Heart left ventricle (tissue), 16 donors: Measurements from ENCODE around the gene DAZAP1. TPM values are rescaled to one million over a fixed set of nuclear protein-coding genes. Genes with fewer than 3 reads are reported as not detected.

Experiments used
- ATAC-seq, 4 donors: fragments of 200-7000 bp; cut with Tn5 transposase; one replicate each; pipeline ENCODE4 v1.9.1; 2020 to 2022; ENCODE audit warnings: moderate library complexity in 4 of 4, mild to moderate bottlenecking in 3 of 4, moderate number of reproducible peaks in 1 of 4
- DNase-seq, 5 donors: peaks; one replicate each; pipeline ENCODE4 v3.0.0-alpha.2; 2020
- H3K27ac ChIP-seq, 12 donors: fragments of 200-600 bp; sonication (generic) in 4 of 12; one replicate each; pipeline versions ENCODE4 v1.5.0 to v1.8.0; 2016 to 2022; ENCODE audit warnings: mild to moderate bottlenecking in 2 of 12
- H3K27me3 ChIP-seq, 9 donors: fragments of 200-600 bp; sonication (generic) in 2 of 9; one replicate each; pipeline versions ENCODE4 v1.5.1 to v1.8.0; 2016 to 2022; ENCODE audit warnings: mild to moderate bottlenecking in 3 of 9
- H3K36me3 ChIP-seq, 9 donors: fragments of 200-600 bp; sonication (generic) in 2 of 9; one replicate each; pipeline versions ENCODE4 v1.5.0 to v1.8.0; 2018 to 2022; ENCODE audit warnings: mild to moderate bottlenecking in 2 of 9
- H3K4me1 ChIP-seq, 12 donors: fragments of 200-600 bp; sonication (generic) in 4 of 12; one replicate each; pipeline versions ENCODE4 v1.5.0 to v1.8.0; 2016 to 2022; ENCODE audit warnings: mild to moderate bottlenecking in 3 of 12
- H3K4me3 ChIP-seq, 12 donors: fragments of 200-600 bp; sonication (generic) in 4 of 12; one replicate each; pipeline versions ENCODE4 v1.5.0 to v1.8.0; 2017 to 2022; ENCODE audit warnings: mild to moderate bottlenecking in 9 of 12, moderate library complexity in 4 of 12
- H3K9me3 ChIP-seq, 12 donors: fragments of 200-600 bp; sonication (generic) in 4 of 12; one replicate each; pipeline versions ENCODE4 v1.5.0 to v1.8.0; 2016 to 2022; ENCODE audit warnings: mild to moderate bottlenecking in 1 of 12
- CTCF ChIP-seq, 12 donors: fragments of 200-600 bp; sonication (generic) in 4 of 12; IDR thresholded peaks; one replicate each; pipeline versions ENCODE4 v1.5.0 to v1.8.0; 2018 to 2022; ENCODE audit warnings: antibody characterized with exemption in 12 of 12, mild to moderate bottlenecking in 5 of 12
- POLR2A ChIP-seq, 2 donors: fragments of 450-650 bp; IDR thresholded peaks; one replicate each; pipeline ENCODE4 v1.6.1; 2017; ENCODE audit warnings: antibody characterized with exemption in 2 of 2, mild to moderate bottlenecking in 2 of 2, moderate library complexity in 2 of 2
- WGBS, 4 donors: extraction: QIAGEN DNeasy Blood & Tissue Kit in 2 of 4; methylation state at CpG; one replicate each; pipeline versions ENCODE4 v1.1.5 to v1.1.7; 2013 to 2018; 5-methylcytosine and 5-hydroxymethylcytosine counted together
- intact Hi-C, 10 donors: fragments of 100-400 bp; cut with DNase I; formaldehyde crosslinking; loops; one replicate each; pipeline versions ENCODE4 v1.11.1 to v1.14.2; 2022
- polyA plus RNA-seq, 2 donors: library from polyadenylated mRNA; stranded (reverse); fragments of 200-250 nt; gene quantifications; one replicate each; pipeline ENCODE4 v1.2.3, GENCODE V29; 2013
- total RNA-seq, 9 donors: library from RNA; depleted of rRNA in 2 of 9; stranded (reverse); fragments of >200 nt in 2 of 9; fragmentation: NEBNext Ultra II Directional in 3 of 9; extraction: Animal tissue kit (Norgen Biotek cat#: 25700) in 3 of 9; gene quantifications; one replicate each; pipeline versions ENCODE4 v1.1.0 to v1.2.4, GENCODE V29; 2016 to 2023
- donor health status: ischemic (EF 13 %, LVEDD 7.1; RV severe dilation, severe dysfunction).
- donor health status: healthy with polysubstance abuse.
- donor health status: DM: no; HTN: yes; CAD: no.
- donor health status: DM: no; HTN: no; CAD: no.
- donor health status: ischemic (EF 25% LVEDD 6.9; RV normal size, moderate dysfunction).
- donor health status: ischemic (EF 25% LVEDD 5.7; RV mildly dilated, moderate dysfunction).
- donor health status: healthy.
- donor health status: DM: yes; HTN: yes; CAD: no.
- donor health status: ischemic (EF 35%, LVEDD 5.7; RV mildly dilated, moderate dysfunction).
- donor health status: nonischemic (EF 11% LVEDD 7.7; RV severe dilation, severe dysfunction).
- donor health status: DM: yes; HTN: yes; CAD: no.
- donor health status: PGD.
- donor health status: ischemic (EF 29% LVEDD 5.4; RV normal size, mild dysfunction).
- donor health status: nonischemic (EF 23%, LVEDD 6.1; RV moderate dilation, normal function).

DAZAP1 gene
- total and polyA plus RNA-seq, 11 donors, result 36.8 to 128 (median 78.5) TPM

- 89 to 91% (median 91%) methylated on average over 27 of the region's 27 CpGs for WGBS, 4 donors
- no peak overlapping the region for H3K27ac ChIP-seq
- ATAC-seq (no peak), DNase-seq (no peak)
- peaks cover 0 to 98% (median 92%) of the 10 kb centered on the region in 9 donors for H3K36me3 ChIP-seq
- H3K27me3 ChIP-seq, result no peaks in the 10 kb centered on the region
- H3K4me3 ChIP-seq, result no peak overlapping the region
- peaks cover 0 to 39% (median 4%) of the 10 kb centered on the region in 12 donors for H3K4me1 ChIP-seq
- intact Hi-C loops, result no loop called here
- H3K9me3 ChIP-seq, result no peaks in the 10 kb centered on the region
- no peak for TF ChIP-seq POLR2A (IDR thresholded peaks at IDR 0.05)
Observed at GRCh38 chr19:1427221-1427920, 20.0 kb downstream of the DAZAP1 start.

GRCh38 chr19:1428738-1429391 lies 21.5 kb downstream of the DAZAP1 start:
- intact Hi-C loops, result no loop called here
- 61 to 79% (median 78%) methylated on average over 19 to 41 of the region's 41 CpGs for WGBS, 4 donors
- no peaks in the 10 kb centered on the region for H3K27me3 ChIP-seq
- H3K27ac ChIP-seq, result peak overlapping the region in 8 of 12 donors; percentile 4 to 78 (median 60)
- peaks cover 0 to 39% (median 4%) of the 10 kb centered on the region in 12 donors for H3K4me1 ChIP-seq
- H3K4me3 ChIP-seq, result no peak overlapping the region
- H3K9me3 ChIP-seq, result no peaks in the 10 kb centered on the region
- peak; percentile 1 to 18 (median 14) for ATAC-seq
- peaks cover 0 to 98% (median 92%) of the 10 kb centered on the region in 9 donors for H3K36me3 ChIP-seq
- TF ChIP-seq CTCF (IDR thresholded peaks at IDR 0.05), result no peak
- no peak for TF ChIP-seq POLR2A (IDR thresholded peaks at IDR 0.05)
- no peak for DNase-seq

- 32 to 57% (median 50%) methylated on average over 6 to 14 of the region's 14 CpGs for WGBS, 4 donors
- H3K27me3 ChIP-seq, result no peaks in the 10 kb centered on the region
- TF ChIP-seq CTCF (IDR thresholded peaks at IDR 0.05) (no peak), POLR2A (IDR thresholded peaks at IDR 0.05) (no peak)
- ATAC-seq (peak; percentile 81 to 92 (median 83)), DNase-seq (peak in 3 of 5 donors; percentile 67 to 81 (median 79))
- H3K36me3 ChIP-seq, result peaks cover 0 to 100% (median 94%) of the 10 kb centered on the region in 9 donors
- intact Hi-C loops, result no loop called here
- H3K4me3 ChIP-seq, result no peak overlapping the region
- peak overlapping the region in 9 of 12 donors; percentile 3 to 78 (median 50) for H3K27ac ChIP-seq
- no peaks in the 10 kb centered on the region for H3K9me3 ChIP-seq
- H3K4me1 ChIP-seq, result peaks cover 0 to 39% (median 4%) of the 10 kb centered on the region in 12 donors
Observed at GRCh38 chr19:1429750-1430149, 22.4 kb downstream of the DAZAP1 start.

GRCh38 chr19:1430246-1430645 lies 22.9 kb downstream of the DAZAP1 start:
- DNase-seq (no peak), ATAC-seq (no peak)
- no peak for TF ChIP-seq CTCF (IDR thresholded peaks at IDR 0.05)
- TF ChIP-seq POLR2A (IDR thresholded peaks at IDR 0.05), result no peak
- Histone ChIP-seq H3K4me1 (peaks cover 0 to 37% (median 4%) of the 10 kb centered on the region in 12 donors), H3K27me3 (no peaks in the 10 kb centered on the region), H3K4me3 (no peak overlapping the region), H3K36me3 (peaks cover 0 to 97% (median 94%) of the 10 kb centered on the region in 9 donors), H3K9me3 (no peaks in the 10 kb centered on the region), H3K27ac (peak overlapping the region in 4 of 12 donors; percentile 4 to 78 (median 74))
- 84 to 89% (median 85%) methylated on average over 5 to 14 of the region's 14 CpGs for WGBS, 4 donors
- intact Hi-C loops, result no loop called here
